HG03520 (cell line): ENCODE measurements around the gene ACOD1.
"Not testable (repeated sequence)": the region's sequence is repeated elsewhere in the genome, so short reads cannot be mapped to it uniquely, and the experiment has no call there.

Source experiments
- ATAC-seq: cut with Tn5 transposase; IDR thresholded peaks from one replicate; pipeline ENCODE4 v1.9.1; 2021; ENCODE audit warnings: mild to moderate bottlenecking, moderate library complexity; ENCODE audit not compliant: unreplicated experiment

The ACOD1 gene

DNA sequence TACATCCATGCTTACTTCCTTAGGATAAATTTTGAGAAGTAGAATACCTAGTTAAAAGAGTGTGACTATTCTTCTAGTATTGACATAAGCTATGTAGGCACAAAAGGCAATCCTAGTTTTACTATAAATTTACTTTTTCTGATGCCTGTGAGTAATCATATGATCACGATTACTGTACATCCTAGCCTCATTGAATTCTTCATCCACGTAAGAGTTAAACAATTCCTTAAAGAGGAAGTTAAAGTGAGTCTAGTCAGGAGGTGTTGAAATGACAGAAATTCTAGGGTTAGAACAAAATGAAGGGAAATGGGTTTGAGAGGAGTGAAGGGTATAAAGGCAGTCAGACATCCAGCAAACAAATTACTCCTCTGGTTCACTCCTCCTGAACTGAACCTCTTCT, at the start of gene ACOD1:
Gene ACOD1 (plus strand): TSS at position 363 of the 400 bp plus-strand sequence. CDS start 48 bp downstream, outside the sequence.
- no peak for ATAC-seq

DNA sequence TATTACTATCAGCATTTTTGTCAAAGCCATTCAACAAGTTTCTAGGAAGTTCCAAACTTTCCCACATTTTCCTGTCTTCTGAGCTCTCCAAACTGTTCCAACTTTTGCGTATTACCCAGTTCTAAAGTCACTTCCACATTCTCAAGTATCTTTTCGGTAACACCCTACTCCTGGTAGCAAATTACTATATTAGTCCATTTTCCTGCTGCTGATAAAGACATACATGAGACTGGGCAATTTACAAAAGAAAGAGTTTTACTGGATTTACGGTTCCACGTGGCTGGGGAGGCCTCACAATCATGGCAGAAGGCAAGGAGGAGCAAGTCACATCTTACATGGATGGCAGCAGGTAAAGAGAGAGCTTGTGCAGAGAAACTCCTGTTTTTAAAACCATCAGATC, 49.2 kb upstream of the ACOD1 start:
- ATAC-seq = not testable (repeated sequence)

DNA sequence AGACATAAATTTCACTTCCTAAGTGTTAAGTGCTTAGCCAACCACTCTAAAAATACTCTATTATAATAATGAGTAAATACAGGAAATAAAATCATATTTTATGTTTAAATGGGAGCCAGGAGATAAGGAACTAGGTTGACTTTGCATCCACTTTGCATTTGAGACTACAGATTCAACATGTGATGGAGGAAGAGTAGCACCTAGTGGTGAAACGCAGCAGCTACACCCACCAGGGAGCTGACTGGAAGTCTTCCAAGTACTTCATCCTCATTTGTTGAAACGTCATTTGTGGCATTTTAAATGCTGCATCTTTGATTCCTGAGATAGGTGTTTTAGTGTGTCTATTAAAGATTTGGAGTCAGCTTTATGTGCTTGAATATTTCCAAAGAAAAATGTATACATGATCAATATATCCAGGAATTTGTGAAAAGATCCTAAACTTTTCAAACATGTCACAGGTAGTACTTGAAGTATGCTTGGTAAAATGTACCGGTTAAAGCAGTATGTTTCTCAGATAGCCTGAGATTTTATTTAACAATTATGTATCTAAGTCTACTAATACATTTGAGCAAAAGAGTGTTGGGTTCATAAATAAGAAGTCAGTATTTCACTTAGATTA, 44.7 kb upstream of the ACOD1 start:
- peak; percentile 99 for ATAC-seq

DNA sequence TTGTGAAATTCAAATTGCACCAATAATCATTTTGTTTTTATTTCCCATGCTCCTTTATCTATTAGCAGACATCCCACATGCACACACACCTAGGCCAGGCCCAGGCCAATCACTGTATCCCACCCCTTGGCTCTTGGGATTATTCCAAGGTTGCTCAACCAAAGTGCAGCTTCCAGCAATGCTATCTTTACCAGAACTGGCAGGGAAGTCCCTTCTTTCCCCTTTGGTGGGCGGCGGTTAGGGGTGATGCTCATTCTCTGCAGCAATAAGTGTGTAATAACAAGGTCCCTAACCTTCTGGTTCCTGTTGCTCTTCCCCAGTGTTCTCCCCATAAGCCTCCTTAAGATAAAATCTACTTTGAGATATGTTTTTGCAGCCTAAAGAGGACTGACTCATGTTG, 43.8 kb upstream of the ACOD1 start:
- ATAC-seq = no peak

DNA sequence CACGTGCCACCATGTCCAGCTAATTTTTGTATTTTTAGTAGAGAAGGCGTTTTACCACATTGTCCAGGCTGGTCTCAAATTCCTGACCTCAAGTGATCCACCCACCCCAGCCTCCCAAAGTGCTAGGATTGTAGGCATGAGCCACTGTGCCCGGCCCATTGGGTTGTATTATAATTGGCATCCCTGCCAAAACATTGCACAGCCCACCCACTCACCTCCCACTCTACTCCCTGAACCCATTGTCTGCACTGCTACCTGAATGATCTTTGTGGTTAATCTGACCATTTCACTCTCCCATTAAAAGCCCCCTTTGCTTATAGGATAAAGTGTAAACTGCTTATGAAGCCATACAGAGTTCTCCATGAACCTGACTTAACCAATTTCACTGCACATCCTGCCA, 35.8 kb upstream of the ACOD1 start:
- no peak for ATAC-seq

DNA sequence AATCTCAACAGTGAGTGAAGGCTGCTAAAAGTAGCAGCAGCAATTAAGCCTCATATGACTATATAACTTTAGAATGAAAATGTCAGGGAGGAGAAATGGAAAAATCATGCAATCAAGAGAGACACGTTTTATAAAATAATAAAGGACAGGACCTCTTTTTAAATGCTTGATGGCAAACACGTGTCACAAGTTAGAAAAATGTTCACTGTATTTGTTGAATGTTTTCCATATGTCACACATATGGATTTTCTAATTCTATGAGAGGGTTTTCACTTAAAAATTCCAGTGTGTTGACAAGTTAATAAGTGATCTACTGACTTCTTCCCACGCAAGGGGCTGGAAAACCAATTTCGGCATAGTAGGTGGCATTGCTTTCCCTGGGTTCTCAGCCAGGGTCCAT, 34.4 kb upstream of the ACOD1 start:
- no peak for ATAC-seq

DNA sequence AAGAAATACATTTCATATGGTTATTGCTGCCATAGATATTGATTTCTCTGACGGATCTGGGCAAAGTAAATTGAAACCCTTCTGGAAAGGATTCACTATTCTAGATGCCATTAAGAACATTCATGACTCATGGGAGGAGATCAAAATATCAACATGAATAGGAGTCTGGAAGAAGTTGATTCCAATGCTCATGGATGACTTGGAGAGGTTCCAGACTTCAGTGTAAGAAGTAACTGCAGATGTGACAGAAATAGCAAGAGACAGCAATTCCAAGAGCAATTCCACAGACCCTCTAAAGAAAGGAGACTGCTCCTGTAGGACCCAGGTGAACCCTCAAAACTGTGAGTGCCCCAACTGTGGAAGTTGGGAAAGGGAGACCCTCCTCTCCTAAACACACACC, 31.2 kb upstream of the ACOD1 start:
- no peak for ATAC-seq

DNA sequence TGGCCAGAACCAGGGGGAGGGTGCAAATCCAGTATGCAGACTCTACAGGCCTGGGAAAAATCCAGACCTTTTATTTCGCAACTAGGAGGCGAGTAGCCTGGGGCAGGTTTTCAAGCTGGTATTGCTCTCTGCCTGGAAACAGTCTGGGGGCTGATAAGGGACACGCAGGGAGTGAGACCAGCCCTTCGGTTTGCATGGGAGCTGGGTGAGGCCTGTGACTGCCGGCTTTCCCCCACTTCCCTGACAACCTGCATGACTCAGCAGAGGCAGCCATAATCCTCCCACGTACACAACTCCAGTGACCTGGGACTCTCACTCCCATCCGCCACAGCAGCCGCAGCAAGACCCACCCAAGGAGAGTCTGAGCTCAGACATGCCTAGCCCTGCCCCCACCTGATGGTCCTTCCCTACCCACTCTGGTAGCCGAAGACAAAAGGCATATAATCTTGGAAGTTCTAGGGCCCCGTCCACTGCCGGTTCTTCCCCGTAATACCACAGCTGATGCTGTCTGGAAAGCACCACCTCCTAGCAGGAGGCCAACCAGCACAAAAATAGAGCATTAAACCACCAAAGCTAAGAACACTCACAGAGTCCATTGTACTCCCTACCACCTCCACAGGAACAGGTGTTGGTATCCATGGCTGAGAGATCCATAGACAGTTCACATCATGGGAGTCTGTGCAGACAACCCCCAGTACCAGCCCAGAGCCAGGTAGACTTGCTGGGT, 30.4 kb upstream of the ACOD1 start:
- ATAC-seq = not testable (repeated sequence)

DNA sequence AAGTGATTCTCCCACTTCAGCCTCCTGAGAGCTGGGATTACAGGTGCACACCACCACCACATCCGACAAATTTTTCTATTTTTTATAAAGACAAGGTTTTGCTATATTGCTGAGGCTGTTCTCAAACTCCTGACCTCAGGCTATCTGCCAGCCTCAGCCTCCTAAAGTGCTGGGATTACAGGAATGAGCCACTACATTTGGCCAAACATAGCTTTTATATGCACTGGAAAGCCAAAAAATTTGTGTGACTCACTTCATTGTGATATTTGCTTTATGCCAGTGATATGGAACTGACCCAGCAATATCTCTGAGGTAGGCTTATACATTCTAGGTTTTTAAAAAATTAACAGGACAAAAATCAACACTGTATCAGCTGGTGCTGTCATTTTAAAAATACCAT, 26.8 kb upstream of the ACOD1 start:
- ATAC-seq = no peak

DNA sequence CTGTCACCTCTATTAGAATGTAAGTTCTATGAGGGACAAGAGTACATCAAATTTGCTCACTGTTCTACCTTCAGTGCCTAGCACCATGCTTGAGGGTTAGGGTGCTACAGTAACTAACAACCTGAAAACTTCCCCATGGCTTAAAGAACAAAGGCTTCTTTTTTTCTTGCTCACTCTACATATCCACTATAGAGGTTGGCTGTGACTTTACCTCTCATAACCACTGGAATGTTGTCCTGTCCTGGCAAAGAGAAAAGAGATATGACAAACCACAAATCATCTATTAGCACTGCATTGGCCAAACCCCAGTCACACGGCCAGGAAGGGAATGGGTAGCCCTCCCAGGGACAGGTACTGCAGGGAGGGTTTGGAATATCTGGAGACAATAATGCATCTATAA, 23.2 kb upstream of the ACOD1 start:
- no peak for ATAC-seq

DNA sequence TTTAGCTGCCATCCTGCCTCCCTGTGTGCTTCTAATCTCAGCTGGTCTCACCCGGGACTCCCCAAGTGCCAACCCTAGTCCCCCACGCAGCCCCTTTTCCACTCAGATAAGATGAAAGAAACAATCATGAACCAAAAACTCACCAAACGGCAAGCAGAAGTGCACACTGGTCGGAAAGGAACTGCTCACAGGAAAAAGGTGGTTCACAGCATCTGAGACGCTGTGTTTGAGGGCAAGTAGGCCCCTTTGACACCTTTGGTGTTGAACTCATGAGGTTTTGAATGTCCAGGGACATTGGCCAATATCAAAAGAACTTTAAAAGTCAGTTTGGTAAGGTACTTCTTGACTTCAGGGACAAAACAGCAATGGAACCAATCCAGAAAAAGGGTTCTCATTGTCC, 20.4 kb upstream of the ACOD1 start:
- ATAC-seq = no peak

DNA sequence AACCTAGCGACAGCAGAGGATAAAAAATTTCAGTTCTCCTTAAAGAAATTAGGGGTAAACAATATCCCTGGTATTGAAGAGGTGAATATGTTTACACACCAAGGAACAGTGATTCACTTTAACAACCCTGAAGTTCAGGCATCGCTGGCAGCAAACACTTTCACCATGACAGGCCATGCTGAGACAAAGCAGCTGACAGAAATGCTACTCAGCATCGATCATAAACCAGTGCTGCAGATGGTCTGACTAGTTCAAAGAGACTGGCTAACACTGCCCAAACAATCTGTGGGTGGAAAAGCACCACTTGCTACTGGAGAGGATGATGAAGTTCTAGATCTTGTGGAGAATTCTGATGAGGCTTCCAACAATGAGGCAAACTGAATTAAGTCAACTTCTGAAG, 19.9 kb upstream of the ACOD1 start:
- no peak for ATAC-seq

DNA sequence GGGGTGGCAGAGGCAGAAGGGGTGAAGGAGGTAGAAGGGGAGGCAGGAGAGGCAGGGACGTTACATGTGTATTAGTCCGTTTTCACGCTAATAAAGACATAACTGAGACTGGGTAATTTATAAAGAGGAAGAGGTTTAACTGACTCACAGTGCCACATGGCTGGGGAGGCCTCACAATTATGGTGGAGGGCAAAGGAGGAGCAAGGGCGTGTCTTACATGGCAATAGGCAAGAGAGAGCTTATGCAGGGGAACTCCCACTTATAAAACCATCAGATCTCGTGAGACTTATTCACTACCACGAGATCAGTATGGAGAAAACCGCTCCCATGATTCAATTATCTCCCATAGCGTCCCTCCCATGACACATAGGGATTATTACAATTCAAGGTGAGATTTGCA, 19.0 kb upstream of the ACOD1 start:
- ATAC-seq = no peak

DNA sequence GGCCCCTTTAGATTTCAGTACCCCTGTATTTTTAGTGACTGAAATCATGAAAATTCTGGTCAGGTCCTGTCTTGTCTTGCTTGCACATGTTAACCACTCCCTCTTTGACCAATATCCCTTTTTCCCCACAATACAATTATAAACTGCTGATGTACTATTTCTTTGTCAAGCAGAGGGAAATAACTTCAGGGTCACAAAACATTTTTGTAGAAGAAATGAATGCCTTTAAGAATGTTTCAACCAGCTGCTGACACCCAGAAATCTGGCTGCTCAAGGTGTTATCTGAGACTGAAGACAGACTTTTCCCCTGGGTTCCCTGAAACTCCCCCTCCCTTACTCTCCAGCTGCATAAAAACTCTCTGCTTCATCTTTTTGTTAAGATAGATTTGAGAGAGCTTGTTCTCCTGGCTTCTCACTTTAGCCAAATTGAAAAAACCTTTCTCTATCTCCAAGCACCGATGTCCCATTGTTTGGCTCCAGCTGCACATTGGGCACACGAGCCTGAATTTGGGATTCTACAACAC, 18.4 kb upstream of the ACOD1 start:
- no peak for ATAC-seq

DNA sequence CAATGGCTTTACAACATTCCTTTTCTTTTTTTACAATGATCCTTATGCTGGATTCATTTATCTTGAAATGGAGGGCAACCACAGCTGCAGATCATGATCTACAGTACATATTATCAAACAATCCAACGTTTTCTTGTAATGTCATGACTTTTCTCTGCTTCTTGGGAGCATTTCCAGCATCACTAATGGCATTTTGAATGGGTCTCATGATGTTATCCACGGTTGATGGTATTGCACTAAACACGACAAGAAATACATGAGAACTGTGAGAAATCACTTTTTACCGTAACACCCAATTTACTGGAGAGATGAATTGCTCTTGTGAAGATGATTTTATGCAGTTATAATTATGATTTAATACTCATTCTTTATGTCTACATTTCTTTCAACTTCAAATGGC, 16.2 kb upstream of the ACOD1 start:
- ATAC-seq = no peak

DNA sequence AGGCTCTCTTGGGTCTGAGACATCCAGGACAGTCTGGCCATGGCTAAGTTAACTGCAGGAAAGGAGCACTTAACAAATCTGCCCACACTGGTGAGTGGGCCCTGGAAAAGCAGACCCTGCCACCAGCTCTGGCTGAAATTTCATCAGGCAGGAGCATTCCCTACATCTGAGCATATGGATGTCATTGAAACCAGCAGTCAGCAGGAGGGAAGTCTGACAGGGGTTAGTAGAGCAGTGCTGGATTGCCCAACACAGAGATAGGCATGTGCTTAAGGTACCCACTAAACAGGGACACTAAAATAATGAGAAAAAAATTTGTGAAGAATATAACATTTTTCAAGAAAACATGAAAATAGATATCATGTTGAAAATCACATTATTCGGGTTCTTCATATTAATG, 13.6 kb upstream of the ACOD1 start:
- ATAC-seq = no peak

DNA sequence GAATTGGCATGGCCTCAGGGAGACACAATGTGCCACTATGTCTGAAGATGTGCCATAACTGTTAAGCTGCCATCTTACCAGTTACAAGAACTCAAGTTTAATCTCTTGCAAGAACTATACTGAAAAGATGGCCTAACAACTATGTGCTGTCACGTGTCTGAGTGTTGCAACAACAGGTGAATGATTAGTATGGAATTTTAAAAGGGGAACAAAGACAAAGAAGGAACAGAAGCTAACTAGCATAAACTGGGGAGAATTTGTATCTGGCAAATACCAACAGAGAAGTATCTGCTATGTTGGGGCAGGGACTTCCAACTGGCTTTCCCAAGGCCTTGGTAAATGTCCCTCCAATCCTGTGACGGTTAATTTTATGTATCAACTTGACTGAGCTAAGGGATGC, 11.5 kb upstream of the ACOD1 start:
- no peak for ATAC-seq

DNA sequence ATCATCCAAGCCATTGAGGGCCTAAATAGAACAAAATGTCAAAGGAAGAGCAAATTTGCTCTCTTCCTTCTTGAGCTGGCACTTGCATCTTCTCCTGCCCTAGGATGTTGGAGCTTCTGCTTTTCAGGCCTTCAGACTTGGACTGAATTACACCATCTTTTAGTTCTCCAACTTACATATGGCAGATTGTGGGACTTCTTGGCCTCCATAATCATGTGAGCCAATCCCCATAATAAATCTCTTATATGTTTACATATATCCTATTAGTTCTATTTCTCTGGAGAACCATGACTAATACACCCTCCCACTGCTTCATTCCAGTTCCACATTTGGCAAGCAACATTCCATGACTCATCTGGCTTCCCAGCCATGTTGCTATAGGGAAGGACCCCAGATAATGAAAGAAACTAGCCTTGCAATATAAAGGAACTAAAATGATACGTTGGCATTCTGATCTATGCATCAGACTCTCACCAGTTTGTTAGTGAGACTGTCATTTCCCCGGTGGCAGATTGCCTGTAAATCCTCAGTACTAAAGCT, 11.0 kb upstream of the ACOD1 start:
- no peak for ATAC-seq

DNA sequence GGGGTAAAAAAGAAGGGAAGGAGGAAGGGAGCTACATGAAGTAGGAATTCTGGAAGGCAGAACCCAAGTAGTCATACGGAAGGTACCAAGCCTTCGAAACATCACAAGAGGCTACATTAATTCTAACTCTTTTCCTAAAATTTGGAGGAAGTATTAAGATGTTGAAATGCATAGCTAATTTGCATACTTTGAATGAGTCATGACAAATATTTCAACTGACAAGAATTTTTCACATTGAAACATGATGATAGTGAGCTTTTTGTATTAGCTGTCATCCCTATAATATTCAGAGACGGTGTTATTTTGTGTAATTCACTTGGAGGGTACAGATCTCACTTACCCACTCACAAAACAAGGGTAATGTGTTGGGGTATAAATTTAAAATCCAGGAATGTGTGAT, 9.1 kb upstream of the ACOD1 start:
- no peak for ATAC-seq

DNA sequence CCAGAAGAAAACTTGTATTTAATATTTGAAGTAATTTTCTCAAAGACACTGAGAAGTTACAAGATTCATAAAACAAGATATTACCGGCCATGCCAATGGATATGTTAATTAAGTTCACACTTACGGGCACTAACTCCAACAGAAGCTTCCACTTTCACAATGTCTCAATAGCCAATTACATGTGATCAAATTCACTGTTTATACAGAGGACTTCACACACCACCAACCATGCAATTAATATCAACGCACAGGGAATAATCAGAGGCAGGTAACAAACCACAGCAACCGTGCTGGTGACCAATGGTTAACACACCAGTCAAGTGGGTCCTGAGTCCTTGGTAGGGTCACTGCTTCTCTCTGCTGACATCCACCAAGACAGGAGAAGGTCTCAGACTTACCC, 5.9 kb upstream of the ACOD1 start:
- no peak for ATAC-seq

DNA sequence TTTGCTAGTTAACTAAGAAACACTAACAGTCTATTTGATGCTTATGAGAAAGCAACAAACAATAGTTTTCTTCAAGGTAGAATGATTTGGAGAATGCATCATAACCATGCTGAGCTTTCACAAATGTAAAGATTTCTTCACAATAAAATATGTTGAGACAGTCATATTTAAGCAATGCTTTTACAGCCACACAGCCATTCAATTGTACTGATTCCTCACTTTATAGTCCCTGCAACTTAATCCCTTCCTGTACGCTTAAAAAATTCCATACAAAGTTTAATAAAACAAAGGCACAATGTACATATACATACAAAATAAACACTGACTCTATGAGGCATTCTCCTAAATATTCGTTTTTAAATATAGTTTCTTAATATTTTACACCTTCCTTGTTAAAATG, 4.7 kb upstream of the ACOD1 start:
- ATAC-seq = no peak

DNA sequence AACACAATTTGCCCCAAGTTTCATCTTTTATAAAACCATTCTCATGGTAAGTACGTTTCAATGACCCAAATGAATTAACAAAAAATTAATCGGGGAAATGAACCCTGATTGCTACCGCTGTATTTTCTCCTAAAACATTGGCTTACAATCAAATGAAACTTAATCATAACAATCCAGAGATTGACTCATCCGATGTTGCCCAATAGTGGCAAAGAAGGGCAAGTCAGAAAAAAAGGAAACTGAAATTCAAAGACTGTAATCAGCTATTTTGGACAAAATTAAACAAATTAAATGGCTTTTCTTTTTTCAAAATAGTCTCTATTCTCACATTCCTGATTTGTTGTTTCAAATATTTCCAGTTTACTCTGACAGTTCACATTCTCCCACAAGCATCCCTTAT, 3.9 kb upstream of the ACOD1 start:
- ATAC-seq = no peak
